SH-SY5Y (cell line): Measurements from ENCODE around the gene TNFRSF8.

Experiments used
- GATA2 ChIP-seq: IDR thresholded peaks from 2 replicates; pipeline ENCODE4 v1.6.1; 2011; ENCODE audit warnings: mild to moderate bottlenecking, low read depth, low read length
- GATA3 ChIP-seq: IDR thresholded peaks from 2 replicates; pipeline ENCODE4 v1.6.1; 2011; ENCODE audit warnings: low read depth, mild to moderate bottlenecking, low read length, moderate library complexity

DNA sequence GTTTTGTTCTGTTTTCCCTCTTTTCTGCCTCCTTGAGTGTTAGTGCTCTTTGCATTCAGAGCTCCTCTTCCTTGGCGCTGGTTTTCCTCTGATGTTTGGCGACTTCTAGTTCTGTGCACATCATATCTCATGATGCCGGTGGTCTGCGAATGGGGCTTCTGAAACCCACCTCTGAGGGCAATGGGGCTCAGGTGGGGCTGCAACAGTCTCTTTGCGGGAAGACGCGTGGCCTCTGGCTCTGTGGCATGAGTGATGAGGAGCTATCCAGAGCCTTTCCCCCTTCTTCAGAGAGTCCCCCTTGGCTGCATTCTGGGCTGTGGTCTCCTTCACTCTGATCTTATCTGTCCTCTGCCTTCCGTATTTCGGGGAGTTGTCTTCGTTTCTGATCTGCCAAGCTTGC is 39.0 kb downstream of the TNFRSF8 start:
- TF ChIP-seq GATA2 (no peak), GATA3 (no peak)
